Neuronal stem cell (in vitro differentiated cells): ENCODE results near the gene PBX2.

Source experiments
- DNase-seq: peaks from one replicate; pipeline ENCODE4 v3.0.0-alpha.2; 2013; ENCODE audit warnings: low spot score
- H2AFZ ChIP-seq: one replicate; pipeline ENCODE4 v1.6.1; 2013; ENCODE audit warnings: mild to moderate bottlenecking, low read length, inconsistent platforms
- H2AK5ac ChIP-seq: 2 replicates; pipeline ENCODE4 v1.6.1; 2013; ENCODE audit warnings: low read depth, mild to moderate bottlenecking, inconsistent platforms, low read length, moderate library complexity, mixed read lengths
- H2BK120ac ChIP-seq: 2 replicates; pipeline ENCODE4 v1.6.1; 2013; ENCODE audit warnings: low read depth, mild to moderate bottlenecking, inconsistent platforms, low read length, moderate library complexity, mixed read lengths
- H2BK12ac ChIP-seq: one replicate; pipeline ENCODE4 v1.6.1; 2013; ENCODE audit warnings: low read length, inconsistent platforms
- H2BK15ac ChIP-seq: 2 replicates; pipeline ENCODE4 v1.6.1; 2013; ENCODE audit warnings: mild to moderate bottlenecking, low read length, inconsistent platforms, mixed read lengths
- H2BK5ac ChIP-seq: one replicate; pipeline ENCODE4 v1.6.1; 2013; ENCODE audit warnings: inconsistent platforms, mild to moderate bottlenecking, low read length, moderate library complexity
- H3K14ac ChIP-seq: one replicate; pipeline ENCODE4 v1.6.1; 2013; ENCODE audit warnings: low read length, inconsistent platforms
- H3K18ac ChIP-seq: 2 replicates; pipeline ENCODE4 v1.6.1; 2013; ENCODE audit warnings: low read length, inconsistent platforms
- H3K23ac ChIP-seq: 2 replicates; pipeline ENCODE4 v1.6.1; 2013; ENCODE audit warnings: low read depth, mild to moderate bottlenecking, mixed read lengths, low read length, inconsistent platforms; ENCODE audit not compliant: poor library complexity
- H3K27ac ChIP-seq: replicated peaks from 3 replicates; pipeline ENCODE4 v1.5.1; 2013; ENCODE audit warnings: low read length, inconsistent platforms
- H3K27me3 ChIP-seq, 3 experiments: 2 replicates each; pipeline ENCODE4 v1.6.1; 2013; ENCODE audit warnings: low read length in 3 of 3, mild to moderate bottlenecking in 2 of 3, inconsistent platforms in 1 of 3, low read depth in 1 of 3, mixed read lengths in 1 of 3, moderate library complexity in 1 of 3; ENCODE audit not compliant: control insufficient read depth in 3 of 3, insufficient read depth in 3 of 3
- H3K36me3 ChIP-seq, 2 donors: replicated peaks in 1 of 2; 2 replicates each; pipeline ENCODE4 v1.6.1; 2013; ENCODE audit warnings: low read length in 2 of 2; ENCODE audit not compliant: control insufficient read depth in 2 of 2, insufficient read depth in 2 of 2
- H3K4ac ChIP-seq: 2 replicates; pipeline ENCODE4 v1.6.1; 2013; ENCODE audit warnings: inconsistent platforms, mild to moderate bottlenecking, low read length, moderate library complexity
- H3K4me1 ChIP-seq, 2 donors: 1 replicate in 1 of 2; 2 replicates in 1 of 2; pipeline ENCODE4 v1.6.1; 2013; ENCODE audit warnings: low read length in 2 of 2, low read depth in 1 of 2; ENCODE audit not compliant: control insufficient read depth in 2 of 2, insufficient read depth in 1 of 2
- H3K4me2 ChIP-seq: one replicate; pipeline ENCODE4 v1.6.1; 2013; ENCODE audit warnings: mild to moderate bottlenecking, low read length, inconsistent platforms; ENCODE audit not compliant: insufficient read depth, poor library complexity, severe bottlenecking
- H3K4me3 ChIP-seq, 2 donors: 2 replicates each; pipeline ENCODE4 v1.5.1; 2013; ENCODE audit warnings: low read length in 2 of 2, mild to moderate bottlenecking in 2 of 2, inconsistent platforms in 1 of 2, moderate library complexity in 1 of 2
- H3K79me1 ChIP-seq: one replicate; pipeline ENCODE4 v1.6.1; 2013; ENCODE audit warnings: low read depth, mild to moderate bottlenecking, inconsistent platforms, low read length, moderate library complexity
- H3K9ac ChIP-seq: one replicate; pipeline ENCODE4 v1.6.1; 2013; ENCODE audit warnings: mild to moderate bottlenecking, low read depth, low read length, inconsistent platforms; ENCODE audit not compliant: poor library complexity
- H3K9me3 ChIP-seq, 2 donors: replicated peaks in 1 of 2; 2 replicates each; pipeline versions ENCODE3 to v1.6.1; 2013; ENCODE audit warnings: low read length in 2 of 2, mild to moderate bottlenecking in 2 of 2, inconsistent platforms in 1 of 2, low read depth in 1 of 2, mixed read lengths in 1 of 2, moderate library complexity in 1 of 2; ENCODE audit not compliant: control insufficient read depth in 2 of 2, insufficient read depth in 1 of 2
- H4K8ac ChIP-seq: one replicate; pipeline ENCODE4 v1.6.1; 2013; ENCODE audit warnings: low read depth, mild to moderate bottlenecking, inconsistent platforms, low read length, moderate library complexity
- H4K91ac ChIP-seq: one replicate; pipeline ENCODE4 v1.6.1; 2013; ENCODE audit warnings: low read length, low read depth, mild to moderate bottlenecking, inconsistent platforms; ENCODE audit not compliant: poor library complexity
- WGBS, 2 donors: extraction: QIAGEN DNeasy Blood & Tissue Kit; methylation state at CpG; one replicate each; pipeline ENCODE4 v1.1.7; 2013; ENCODE audit warnings: missing lambda C conversion rate in 2 of 2, mixed read lengths in 1 of 2; ENCODE audit not compliant: insufficient read length in 2 of 2, insufficient replicate concordance in 1 of 2; ENCODE audit errors: extremely low coverage in 2 of 2; 5-methylcytosine and 5-hydroxymethylcytosine counted together

PBX2 gene

GRCh38 chr6:32171234-32171633, 18.8 kb downstream of the PBX2 start:
- Histone ChIP-seq H4K8ac (no peak overlapping the region), H2BK120ac (no peak overlapping the region), H3K14ac (no peak overlapping the region), H3K27me3 (no peaks in the 10 kb centered on the region), H3K9ac (no peak overlapping the region), H3K9me3 (no peaks in the 10 kb centered on the region), H3K27ac (no peak overlapping the region), H2AFZ (no peak overlapping the region), H3K36me3 (peaks cover 34 to 70% of the 10 kb centered on the region in 2 donors), H3K4me2 (no peak overlapping the region), H3K79me1 (peaks cover 10% of the 10 kb centered on the region), H2BK5ac (no peak overlapping the region), H3K18ac (no peak overlapping the region), H3K4me3 (peak overlapping the region in 1 of 2 donors; percentile 48), H3K4ac (no peak overlapping the region), H2BK12ac (no peak overlapping the region), H2BK15ac (no peak overlapping the region), H4K91ac (no peak overlapping the region), H3K4me1 (peaks cover 4 to 24% of the 10 kb centered on the region in 2 donors), H3K23ac (peak overlapping the region; percentile 37), H2AK5ac (no peak overlapping the region)
- no peak for DNase-seq
- WGBS, 2 donors: no CpG with 5 or more reads among the region's 6 CpGs

GRCh38 chr6:32170294-32170693, 19.7 kb downstream of the PBX2 start:
- Histone ChIP-seq H3K4ac (no peak overlapping the region), H3K4me2 (no peak overlapping the region), H2BK15ac (no peak overlapping the region), H3K14ac (no peak overlapping the region), H2AK5ac (no peak overlapping the region), H3K9ac (no peak overlapping the region), H3K18ac (no peak overlapping the region), H3K27ac (no peak overlapping the region), H3K9me3 (no peaks in the 10 kb centered on the region), H3K79me1 (peaks cover 10% of the 10 kb centered on the region), H2BK5ac (no peak overlapping the region), H3K23ac (no peak overlapping the region), H4K8ac (no peak overlapping the region), H2BK120ac (no peak overlapping the region), H3K27me3 (no peaks in the 10 kb centered on the region), H2BK12ac (no peak overlapping the region), H3K36me3 (peaks cover 39 to 77% of the 10 kb centered on the region in 2 donors), H4K91ac (no peak overlapping the region), H3K4me1 (peaks cover 4 to 24% of the 10 kb centered on the region in 2 donors), H2AFZ (no peak overlapping the region), H3K4me3 (peak overlapping the region in 1 of 2 donors; percentile 22)
- WGBS, 2 donors: no CpG with 5 or more reads among the region's 11 CpGs
- no peak for DNase-seq

GRCh38 chr6:32168807-32169591, 21.0 kb downstream of the PBX2 start:
- Histone ChIP-seq H4K8ac (no peak overlapping the region), H2AFZ (no peak overlapping the region), H3K9ac (no peak overlapping the region), H3K4me2 (no peak overlapping the region), H3K23ac (no peak overlapping the region), H3K14ac (no peak overlapping the region), H3K79me1 (peaks cover 7% of the 10 kb centered on the region), H3K27me3 (no peaks in the 10 kb centered on the region), H2BK120ac (no peak overlapping the region), H4K91ac (no peak overlapping the region), H3K4me3 (no peak overlapping the region), H3K36me3 (peaks cover 39 to 78% of the 10 kb centered on the region in 2 donors), H3K4me1 (peaks cover 0 to 23% of the 10 kb centered on the region in 2 donors), H2BK5ac (peak overlapping the region; percentile 1), H2BK15ac (no peak overlapping the region), H2AK5ac (no peak overlapping the region), H3K18ac (no peak overlapping the region), H3K9me3 (no peaks in the 10 kb centered on the region), H2BK12ac (no peak overlapping the region), H3K4ac (no peak overlapping the region), H3K27ac (no peak overlapping the region)
- DNase-seq: no peak
- WGBS, 2 donors: no CpG with 5 or more reads among the region's 11 CpGs

GRCh38 chr6:32168350-32168749, 21.7 kb downstream of the PBX2 start:
- Histone ChIP-seq H4K8ac (no peak overlapping the region), H3K4ac (no peak overlapping the region), H3K4me1 (peaks cover 0 to 30% of the 10 kb centered on the region in 2 donors), H2BK120ac (no peak overlapping the region), H2BK15ac (no peak overlapping the region), H3K9me3 (no peaks in the 10 kb centered on the region), H2BK12ac (no peak overlapping the region), H3K27ac (peak overlapping the region; percentile 59), H3K4me3 (no peak overlapping the region), H3K23ac (no peak overlapping the region), H3K79me1 (peaks cover 7% of the 10 kb centered on the region), H4K91ac (no peak overlapping the region), H3K18ac (no peak overlapping the region), H3K27me3 (no peaks in the 10 kb centered on the region), H2AK5ac (no peak overlapping the region), H3K36me3 (peaks cover 39 to 77% of the 10 kb centered on the region in 2 donors), H2BK5ac (no peak overlapping the region), H3K14ac (no peak overlapping the region), H2AFZ (no peak overlapping the region), H3K4me2 (no peak overlapping the region), H3K9ac (no peak overlapping the region)
- DNase-seq: no peak
- no CpG with 5 or more reads among the region's 2 CpGs for WGBS, 2 donors
